H1 (cell line): Measurements from ENCODE around the gene KLK12. TPM values are rescaled to one million over a fixed set of nuclear protein-coding genes. Genes with fewer than 3 reads are reported as not detected.

Experiments
- CTCF ChIA-PET: fragments of 300-600 bp; sonication (Branson Sonifier 250); formaldehyde crosslinking; loops from one replicate; lab custom pipeline; 2021; ENCODE audit not compliant: partially characterized antibody; lab: Charles Lee
- POLR2A ChIA-PET: fragments of 300-600 bp; sonication (Branson Sonifier 250); formaldehyde crosslinking; loops from one replicate; lab custom pipeline; 2021; ENCODE audit warnings: inconsistent platforms; ENCODE audit not compliant: partially characterized antibody; lab: Charles Lee
- DNase-seq, 2 experiments: peaks; one replicate each; pipeline versions ENCODE4 v3.0.0 to v3.0.0-alpha.2; 2010 to 2022; ENCODE audit warnings: low spot score in 2 of 2, low read depth in 1 of 2, mixed read lengths in 1 of 2
- FAIRE-seq: peaks from 2 replicates; lab custom pipeline; 2011; peaks lifted over from hg19 to GRCh38; lab: Jason Lieb, UNC
- H2AFZ ChIP-seq: 2 replicates; pipeline ENCODE4 v1.8.1; 2012; ENCODE audit warnings: low read length, inconsistent platforms
- H2AK5ac ChIP-seq: 2 replicates; pipeline ENCODE4 v1.6.1; 2013; ENCODE audit warnings: low read depth, low read length
- H2BK120ac ChIP-seq: replicated peaks from 2 replicates; pipeline ENCODE3; 2013; ENCODE audit warnings: low read depth, low read length, inconsistent platforms
- H2BK12ac ChIP-seq: 2 replicates; pipeline ENCODE4 v1.6.1; 2013; ENCODE audit warnings: low read depth, low read length
- H2BK15ac ChIP-seq: 2 replicates; pipeline ENCODE4 v1.6.1; 2013; ENCODE audit warnings: low read length
- H2BK20ac ChIP-seq: 2 replicates; pipeline ENCODE4 v1.6.1; 2013; ENCODE audit warnings: low read length
- H2BK5ac ChIP-seq: 2 replicates; pipeline ENCODE4 v1.6.1; 2013; ENCODE audit warnings: low read depth, low read length
- H3K14ac ChIP-seq: 2 replicates; pipeline ENCODE4 v1.6.1; 2013; ENCODE audit warnings: inconsistent platforms; ENCODE audit not compliant: insufficient read length
- H3K18ac ChIP-seq: 2 replicates; pipeline ENCODE4 v1.6.1; 2013; ENCODE audit warnings: low read length; ENCODE audit errors: extremely low read depth
- H3K23ac ChIP-seq: 2 replicates; pipeline ENCODE4 v1.6.1; 2013; ENCODE audit warnings: inconsistent platforms; ENCODE audit not compliant: insufficient read length
- H3K23me2 ChIP-seq: 2 replicates; pipeline ENCODE4 v1.6.1; 2013; ENCODE audit warnings: low read depth, low read length
- H3K27ac ChIP-seq: 2 replicates; pipeline ENCODE4 v1.6.1; 2011; ENCODE audit warnings: low read depth, low read length, inconsistent platforms
- H3K27me3 ChIP-seq, 4 experiments: replicated peaks in 1 of 4; 1 replicate in 1 of 4; 2 replicates in 3 of 4; pipeline versions ENCODE4 v1.6.1 to v1.8.1; 2011 to 2013; ENCODE audit warnings: low read length in 3 of 4, mild to moderate bottlenecking in 3 of 4, inconsistent platforms in 2 of 4, mixed read lengths in 2 of 4, moderate library complexity in 1 of 4; ENCODE audit not compliant: control insufficient read depth in 3 of 4, insufficient read depth in 3 of 4; ENCODE audit errors: extremely low read depth in 1 of 4
- H3K36me3 ChIP-seq, 4 experiments: 2 replicates each; pipeline versions ENCODE4 v1.6.1 to v1.8.1; 2011 to 2013; ENCODE audit warnings: mild to moderate bottlenecking in 4 of 4, low read length in 3 of 4, moderate library complexity in 2 of 4, control low read depth in 1 of 4, inconsistent platforms in 1 of 4; ENCODE audit not compliant: insufficient read depth in 4 of 4, control insufficient read depth in 2 of 4
- H3K4ac ChIP-seq: replicated peaks from 2 replicates; pipeline ENCODE3; 2013; ENCODE audit warnings: low read length, low read depth, mixed read lengths, inconsistent platforms; ENCODE audit not compliant: insufficient read length
- H3K4me1 ChIP-seq, 4 experiments: replicated peaks in 1 of 4; 1 replicate in 1 of 4; 2 replicates in 3 of 4; pipeline versions ENCODE4 v1.6.1 to v1.8.1; 2011 to 2013; ENCODE audit warnings: low read length in 3 of 4, inconsistent platforms in 2 of 4, mixed read lengths in 1 of 4; ENCODE audit not compliant: insufficient read depth in 4 of 4, control insufficient read depth in 3 of 4
- H3K4me2 ChIP-seq, 2 experiments: 2 replicates each; pipeline versions ENCODE4 v1.6.1 to v1.8.1; 2011 to 2013; ENCODE audit warnings: low read depth in 2 of 2, low read length in 2 of 2, control low read depth in 1 of 2, inconsistent platforms in 1 of 2, mild to moderate bottlenecking in 1 of 2; ENCODE audit not compliant: insufficient read depth in 1 of 2
- H3K4me3 ChIP-seq, 4 experiments: fragments of 200-600, 300-600 bp in 1 of 4; sonication (generic), shearing (Covaris generic), sonication (Bioruptor Twin) in 1 of 4; 2 replicates each; pipeline versions ENCODE4 v1.5.1 to v1.8.1; 2011 to 2016; ENCODE audit warnings: low read length in 4 of 4, low read depth in 3 of 4, control low read depth in 2 of 4, inconsistent platforms in 2 of 4, mild to moderate bottlenecking in 2 of 4, mixed read lengths in 1 of 4, moderate library complexity in 1 of 4; ENCODE audit not compliant: insufficient read depth in 2 of 4; ENCODE audit errors: extremely low read depth in 1 of 4
- H3K56ac ChIP-seq: replicated peaks from 2 replicates; pipeline ENCODE3; 2013; ENCODE audit warnings: low read depth, mild to moderate bottlenecking, mixed read lengths, low read length, inconsistent platforms; ENCODE audit not compliant: insufficient read length
- H3K79me1 ChIP-seq: 2 replicates; pipeline ENCODE4 v1.6.1; 2013; ENCODE audit warnings: low read depth, low read length, control low read depth
- H3K79me2 ChIP-seq, 2 experiments: 2 replicates each; pipeline versions ENCODE4 v1.6.1 to v1.8.1; 2012 to 2013; ENCODE audit warnings: low read length in 2 of 2, mild to moderate bottlenecking in 2 of 2, inconsistent platforms in 1 of 2; ENCODE audit not compliant: insufficient read depth in 2 of 2, control insufficient read depth in 1 of 2
- H3K9ac ChIP-seq, 4 experiments: replicated peaks in 1 of 4; 1 replicate in 1 of 4; 2 replicates in 3 of 4; pipeline versions ENCODE4 v1.6.1 to v1.8.1; 2011 to 2013; ENCODE audit warnings: low read depth in 3 of 4, low read length in 3 of 4, control low read depth in 2 of 4, mild to moderate bottlenecking in 2 of 4, moderate library complexity in 2 of 4, inconsistent platforms in 1 of 4; ENCODE audit errors: extremely low read depth in 1 of 4
- H3K9me3 ChIP-seq, 2 experiments: 2 replicates each; pipeline versions ENCODE4 v1.6.1 to v1.8.1; 2012 to 2013; ENCODE audit warnings: mild to moderate bottlenecking in 2 of 2, moderate library complexity in 2 of 2, control low read depth in 1 of 2, inconsistent platforms in 1 of 2, low read depth in 1 of 2, low read length in 1 of 2, mixed read lengths in 1 of 2; ENCODE audit not compliant: insufficient read depth in 2 of 2
- H4K20me1 ChIP-seq, 2 experiments: replicated peaks in 1 of 2; 2 replicates each; pipeline versions ENCODE3 to v1.8.1; 2011 to 2013; ENCODE audit warnings: inconsistent platforms in 2 of 2, low read length in 2 of 2, mild to moderate bottlenecking in 1 of 2; ENCODE audit not compliant: insufficient read depth in 2 of 2, control insufficient read depth in 1 of 2
- H4K5ac ChIP-seq: 2 replicates; pipeline ENCODE4 v1.6.1; 2013; ENCODE audit warnings: low read length, low read depth, mixed read lengths, inconsistent platforms; ENCODE audit not compliant: insufficient read length
- H4K8ac ChIP-seq: 2 replicates; pipeline ENCODE4 v1.8.0; 2013; ENCODE audit warnings: mild to moderate bottlenecking, moderate library complexity, low read length, inconsistent platforms; ENCODE audit not compliant: insufficient read depth; ENCODE audit errors: extremely low read depth
- H4K91ac ChIP-seq: replicated peaks from 2 replicates; pipeline ENCODE3; 2013; ENCODE audit warnings: low read length, mixed read lengths, inconsistent platforms; ENCODE audit not compliant: insufficient read length
- ATF3 ChIP-seq: IDR thresholded peaks from 2 replicates; pipeline ENCODE4 v1.6.1; 2011; ENCODE audit warnings: low read depth, mild to moderate bottlenecking, low read length; ENCODE audit not compliant: insufficient read depth
- CBX8 ChIP-seq: fragments of 300-800, 300-1000 bp; sonication (generic); IDR thresholded peaks from 2 replicates; pipeline ENCODE4 v1.7.1; 2016; ENCODE audit warnings: low read depth, low read length, borderline replicate concordance
- PHF8 ChIP-seq: fragments of 200-600 bp; sonication (generic); conservative IDR thresholded peaks from 2 replicates; pipeline ENCODE4 v1.7.1; 2012; ENCODE audit warnings: low read depth, mild to moderate bottlenecking, inconsistent platforms, low read length, moderate library complexity
- TBP ChIP-seq: IDR thresholded peaks from 2 replicates; pipeline ENCODE4 v1.6.1; 2011; ENCODE audit warnings: low read depth, low read length, improper control_type of control experiment
- YY1 ChIP-seq: IDR thresholded peaks from 2 replicates; pipeline ENCODE4 v1.6.1; 2011; ENCODE audit warnings: low read depth, mild to moderate bottlenecking, low read length
- WGBS, 2 experiments: shearing (Covaris generic) in 1 of 2; methylation state at CpG; one replicate each; pipeline versions ENCODE4 v1.1.6 to v1.1.7; 2013 to 2015; ENCODE audit warnings: low lambda C conversion rate in 2 of 2, mixed read lengths in 2 of 2, inconsistent platforms in 1 of 2, low coverage in 1 of 2, missing lambda C conversion rate in 1 of 2; ENCODE audit not compliant: insufficient replicate concordance in 2 of 2, insufficient coverage in 1 of 2, insufficient read length in 1 of 2; ENCODE audit errors: extremely low coverage in 1 of 2, missing lambda C conversion rate in 1 of 2; 5-methylcytosine and 5-hydroxymethylcytosine counted together
- polyA plus RNA-seq, 7 experiments: library from polyadenylated mRNA; depleted of rRNA in 3 of 7; stranded (reverse) in 5 of 7; unstranded in 2 of 7; fragments of >200 nt in 5 of 7; fragments of 200-250 nt in 2 of 7; gene quantifications; 1 replicate in 5 of 7; 2 replicates in 1 of 7; 4 replicates in 1 of 7; pipeline versions ENCODE4 v1.2.1 to v1.2.3, GENCODE V29; 2011 to 2013; ENCODE audit warnings: missing spikeins in 2 of 7, mixed read lengths in 2 of 7
- total RNA-seq: library from RNA; stranded (reverse); fragmentation: NEBNext Ultra II Directional; extraction: Animal tissue kit (Norgen Biotek cat#: 25700); gene quantifications from 2 replicates; pipeline ENCODE4 v1.2.1, GENCODE V29; 2021
- TF ChIP-seq, protein P1 (sequence below): IDR thresholded peaks from 2 replicates; pipeline ENCODE4 v1.6.1; 2011; ENCODE audit warnings: low read length, improper control_type of control experiment

KLK12 gene
- total and polyA plus RNA-seq, 2 of the 8 experiments (the other 6 are each of a cell fraction or from before 2014, with no cell fraction given), result 0.24 TPM; not detected in 1

DNA sequence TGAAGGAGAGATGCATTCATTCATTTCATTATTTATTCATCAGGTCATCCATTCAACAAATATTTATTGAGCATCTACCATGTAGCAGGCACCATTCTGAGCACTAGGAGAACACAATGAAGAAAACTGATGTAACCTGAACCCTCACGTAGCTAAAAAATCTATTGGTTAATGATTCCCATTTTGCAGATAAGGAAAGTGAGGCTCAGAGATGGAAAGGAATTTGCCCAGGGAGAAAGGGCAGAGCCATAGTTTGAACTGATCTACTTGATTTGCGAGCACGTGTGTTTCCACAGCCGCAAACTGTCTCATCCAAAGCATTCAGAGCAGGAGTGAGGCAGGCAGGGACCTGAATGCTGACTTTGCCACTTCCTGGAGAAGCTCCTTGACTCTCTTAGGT, 36.1 kb downstream of the KLK12 start:
- no peaks in the 10 kb centered on the region for H3K23me2 ChIP-seq
- peaks cover 0 to 20% (median 6%) of the 10 kb centered on the region in 4 experiments; a peak in 6 of 7 replicates for H3K4me1 ChIP-seq
- no peak overlapping the region for H4K91ac ChIP-seq
- H2BK12ac ChIP-seq, result no peak overlapping the region; the same call in 1 of the 2 replicates
- DNase-seq, result no peak
- no peak overlapping the region for H3K14ac ChIP-seq
- no peak overlapping the region for H2AFZ ChIP-seq
- no peak overlapping the region for H2BK5ac ChIP-seq
- H2AK5ac ChIP-seq, result no peak overlapping the region
- no peak overlapping the region for H2BK20ac ChIP-seq
- TF ChIP-seq ATF3 (no peak), CBX8 (no peak), TBP (no peak), YY1 (no peak), PHF8 (no peak)
- TF ChIP-seq, protein P1, sequence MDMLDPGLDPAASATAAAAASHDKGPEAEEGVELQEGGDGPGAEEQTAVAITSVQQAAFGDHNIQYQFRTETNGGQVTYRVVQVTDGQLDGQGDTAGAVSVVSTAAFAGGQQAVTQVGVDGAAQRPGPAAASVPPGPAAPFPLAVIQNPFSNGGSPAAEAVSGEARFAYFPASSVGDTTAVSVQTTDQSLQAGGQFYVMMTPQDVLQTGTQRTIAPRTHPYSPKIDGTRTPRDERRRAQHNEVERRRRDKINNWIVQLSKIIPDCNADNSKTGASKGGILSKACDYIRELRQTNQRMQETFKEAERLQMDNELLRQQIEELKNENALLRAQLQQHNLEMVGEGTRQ, result no peak
- TF ChIP-seq, all 59 proteins: peak for 0
- Histone ChIP-seq H3K23ac (no peak overlapping the region), H3K4me2 (no peak overlapping the region), H3K4ac (no peak overlapping the region), H3K9me3 (no peaks in the 10 kb centered on the region), H3K56ac (no peak overlapping the region), H3K9ac (no peak overlapping the region), H4K20me1 (no peaks in the 10 kb centered on the region), H3K4me3 (no peak overlapping the region), H3K27me3 (no peaks in the 10 kb centered on the region; a peak in 1 of 7 replicates), H3K79me2 (no peaks in the 10 kb centered on the region), H2BK15ac (no peak overlapping the region), H3K27ac (no peak overlapping the region), H3K36me3 (no peaks in the 10 kb centered on the region), H4K5ac (no peak overlapping the region), H3K79me1 (no peaks in the 10 kb centered on the region), H3K18ac (no peak overlapping the region), H2BK120ac (no peak overlapping the region), H4K8ac (no peak overlapping the region)
- ChIA-PET CTCF (interaction anchor here (0.7 to 3.6 kb wide), 3 partner anchors 15 to 98 kb away, joined by 3 to 19 read pairs (median 3); no protein-coding TSS in a partner anchor), POLR2A (no interaction called here)
- FAIRE-seq, result no peak
- 89% methylated on average over 4 of the region's 4 CpGs; no CpG with 5 or more reads in 1 of the 2 experiments for WGBS, 2 experiments
